K562 (cell line): ENCODE data around the gene TWSG1. TPM values are rescaled to one million over a fixed set of nuclear protein-coding genes. Genes with fewer than 3 reads are reported as not detected.

Experiments
- ATAC-seq: fragments of 200-7000 bp; cut with Tn5 transposase; 3 replicates; pipeline ENCODE4 v1.9.1; 2020; ENCODE audit warnings: moderate library complexity
- BruUV-seq: library from RNA; stranded (reverse); fragments of 400-500 nt; replicated peaks from 2 replicates; lab custom pipeline; 2021; lab: Mats Ljungman, UMichigan
- CTCF ChIA-PET: fragments of 300-600 bp; formaldehyde crosslinking; extraction: SDS; loops from one replicate; lab custom pipeline; 2021; ENCODE audit warnings: low intra/inter-chr PET ratio; lab: Yijun Ruan, JAX
- POLR2A ChIA-PET: fragments of 300-600, 350-650 bp; sonication (Branson Sonifier 250); formaldehyde crosslinking; extraction: SDS; loops from one replicate; lab custom pipeline; 2021; ENCODE audit warnings: antibody characterized with exemption, inconsistent platforms; lab: Yijun Ruan, JAX
- DNase-seq, 4 experiments: peaks; one replicate each; pipeline versions ENCODE4 v3.0.0 to v3.0.0-alpha.2; 2011 to 2018; ENCODE audit warnings: low spot score in 3 of 4, mixed read lengths in 3 of 4; ENCODE audit errors: extremely low read depth in 1 of 4
- FAIRE-seq: peaks from 2 replicates; lab custom pipeline; 2011; peaks lifted over from hg19 to GRCh38; lab: Jason Lieb, UNC
- H2AFZ ChIP-seq: 2 replicates; pipeline ENCODE4 v1.6.0; 2011; ENCODE audit warnings: low read depth, low read length, control low read depth, inconsistent platforms
- H3K27ac ChIP-seq: fragments of 200-600 bp; 3 replicates; pipeline ENCODE4 v1.8.0; 2011; ENCODE audit warnings: low read depth, mild to moderate bottlenecking, control low read depth, inconsistent platforms, low read length, moderate library complexity, mixed read lengths; ENCODE audit errors: extremely low read depth
- H3K27me3 ChIP-seq, 2 experiments: fragments of 300-600 bp in 1 of 2; 2 replicates in 1 of 2; 3 replicates in 1 of 2; pipeline versions ENCODE4 v1.6.0 to v1.8.0; 2011; ENCODE audit warnings: inconsistent platforms in 2 of 2, low read length in 2 of 2, mild to moderate bottlenecking in 1 of 2, mixed read lengths in 1 of 2, moderate library complexity in 1 of 2; ENCODE audit not compliant: control insufficient read depth in 2 of 2, insufficient read depth in 2 of 2
- H3K36me3 ChIP-seq: fragments of 300-600 bp; 3 replicates; pipeline ENCODE4 v1.8.0; 2011; ENCODE audit warnings: mild to moderate bottlenecking, low read length, inconsistent platforms; ENCODE audit not compliant: control insufficient read depth, insufficient read depth
- H3K4me1 ChIP-seq, 2 experiments: fragments of 200-600 bp in 1 of 2; replicated peaks in 1 of 2; 2 replicates in 1 of 2; 3 replicates in 1 of 2; pipeline versions ENCODE4 v1.5.1 to v1.8.0; 2011; ENCODE audit warnings: inconsistent platforms in 2 of 2, low read length in 2 of 2, mild to moderate bottlenecking in 1 of 2, mixed read lengths in 1 of 2, moderate library complexity in 1 of 2; ENCODE audit not compliant: control insufficient read depth in 2 of 2, insufficient read depth in 2 of 2
- H3K4me2 ChIP-seq: 2 replicates; pipeline ENCODE4 v1.6.1; 2011; ENCODE audit warnings: low read length, control low read depth, inconsistent platforms, mixed read lengths; ENCODE audit not compliant: insufficient read depth
- H3K4me3 ChIP-seq: fragments of 200-600 bp; sonication (generic), shearing (Covaris generic); 2 replicates; pipeline ENCODE4 v1.5.1; 2016; ENCODE audit warnings: control low read depth, inconsistent platforms
- H3K79me2 ChIP-seq: fragments of 200-600 bp; 3 replicates; pipeline ENCODE4 v1.8.0; 2011; ENCODE audit warnings: low read length, inconsistent platforms; ENCODE audit not compliant: control insufficient read depth, insufficient read depth
- H3K9ac ChIP-seq, 2 experiments: 2 replicates each; pipeline versions ENCODE4 v1.6.0 to v1.6.1; 2011; ENCODE audit warnings: low read depth in 2 of 2, low read length in 2 of 2, control low read depth in 1 of 2, inconsistent platforms in 1 of 2, mild to moderate bottlenecking in 1 of 2, mixed read lengths in 1 of 2; ENCODE audit not compliant: insufficient read depth in 1 of 2
- H3K9me1 ChIP-seq: one replicate; pipeline ENCODE4 v1.6.0; 2011; ENCODE audit warnings: inconsistent platforms, mild to moderate bottlenecking, low read length, moderate library complexity; ENCODE audit not compliant: control insufficient read depth, insufficient read depth
- H3K9me3 ChIP-seq: replicated peaks from 2 replicates; pipeline ENCODE4 v1.5.1; 2011; ENCODE audit warnings: low read depth, low read length, inconsistent platforms; ENCODE audit not compliant: control insufficient read depth, insufficient read depth
- H4K20me1 ChIP-seq: replicated peaks from 2 replicates; pipeline ENCODE4 v1.6.1; 2011; ENCODE audit warnings: low read length, inconsistent platforms, mixed read lengths; ENCODE audit not compliant: control insufficient read depth, insufficient read depth
- CBFB ChIP-seq: sonication (generic); formaldehyde crosslinking; IDR thresholded peaks from 2 replicates; pipeline ENCODE4 v1.4.0; 2020; ENCODE audit warnings: mild to moderate bottlenecking, missing genetic modification reagents
- GABPB1 ChIP-seq: sonication (generic); formaldehyde crosslinking; IDR thresholded peaks from 2 replicates; pipeline ENCODE4 v1.8.0; 2022; ENCODE audit warnings: mild to moderate bottlenecking, missing genetic modification reagents
- KAT2B ChIP-seq: IDR thresholded peaks from one replicate; pipeline ENCODE4 v1.6.1; 2012; ENCODE audit warnings: low read depth, mild to moderate bottlenecking, control low read depth, inconsistent platforms, low read length, moderate library complexity
- KAT8 ChIP-seq: fragments of 450-650 bp; IDR thresholded peaks from 2 replicates; pipeline ENCODE4 v1.6.1; 2016; ENCODE audit warnings: low read depth, mild to moderate bottlenecking
- KDM4B ChIP-seq, 2 experiments: fragments of 450-650 bp in 1 of 2; sonication (generic) in 1 of 2; IDR thresholded peaks; 2 replicates each; pipeline ENCODE4 v1.6.1; 2016 to 2017; ENCODE audit warnings: borderline replicate concordance in 2 of 2, antibody characterized with exemption in 1 of 2, low read depth in 1 of 2, mild to moderate bottlenecking in 1 of 2
- MAFF ChIP-seq: IDR thresholded peaks from 2 replicates; pipeline ENCODE4 v1.6.1; 2012; ENCODE audit warnings: low read length, improper control_type of control experiment
- MAFG ChIP-seq: fragments of 450-650 bp; conservative IDR thresholded peaks from 2 replicates; pipeline ENCODE4 v1.6.1; 2016; ENCODE audit warnings: missing genetic modification characterization, missing compliant biosample characterization
- NFIC ChIP-seq: fragments of 450-650 bp; IDR thresholded peaks from 2 replicates; pipeline ENCODE4 v1.6.1; 2017; ENCODE audit warnings: mild to moderate bottlenecking, inconsistent platforms
- PHF20 ChIP-seq: fragments of 450-650 bp; IDR thresholded peaks from 2 replicates; pipeline ENCODE4 v1.6.1; 2018; ENCODE audit not compliant: partially characterized antibody
- POLR3A ChIP-seq: IDR thresholded peaks from 2 replicates; pipeline ENCODE4 v1.6.1; 2011; ENCODE audit warnings: borderline replicate concordance, mild to moderate bottlenecking, moderate library complexity; ENCODE audit not compliant: insufficient read length, insufficient read depth; ENCODE audit errors: extremely low read depth
- WGBS: fragments of 100-300 bp; shearing (Covaris generic); methylation state at CpG from one replicate; pipeline ENCODE4 v1.1.6; 2016; ENCODE audit warnings: low coverage, mixed read lengths; ENCODE audit not compliant: insufficient coverage; ENCODE audit errors: missing lambda C conversion rate; 5-methylcytosine and 5-hydroxymethylcytosine counted together
- in situ Hi-C: fragments of 300-500 bp; cut with MboI; formaldehyde crosslinking; loops from 4 replicates; pipeline ENCODE4 v1.15.0; 2018; ENCODE audit warnings: inconsistent platforms, mixed read lengths
- intact Hi-C: fragments of 100-400 bp; cut with micrococcal nuclease; formaldehyde crosslinking; loops from 2 replicates; pipeline ENCODE4 v1.14.2; 2022
- polyA plus RNA-seq, 8 experiments: library from polyadenylated mRNA; depleted of rRNA in 4 of 8; stranded (reverse) in 5 of 8; unstranded in 3 of 8; fragments of >200 nt; fragmentation: Nextera tagmentation in 2 of 8; fragmentation: Illumina TruSeq in 1 of 8; extraction: Ambion mirVana in 2 of 8; extraction: Trizol in 1 of 8; gene quantifications; 2 replicates each; pipeline versions ENCODE4 v1.2.1 to v1.2.3, GENCODE V29; 2011 to 2014; ENCODE audit warnings: inconsistent platforms in 1 of 8, missing spikeins in 1 of 8
- total RNA-seq, 7 experiments: library from RNA; depleted of rRNA in 6 of 7; stranded (reverse); fragments of >200 nt in 6 of 7; fragmentation: Illumina TruSeq in 2 of 7; extraction: Trizol in 2 of 7; gene quantifications; 2 replicates each; pipeline versions ENCODE4 v1.2.1 to v1.2.3, GENCODE V29; 2011 to 2021; ENCODE audit warnings: low replicate concordance in 1 of 7
- TF ChIP-seq, protein P1 (sequence below): fragments of 250-450 bp; sonication (Bioruptor Pico); IDR thresholded peaks from 2 replicates; pipeline ENCODE4 v1.5.0; 2021; ENCODE audit warnings: mild to moderate bottlenecking, borderline replicate concordance
- TF ChIP-seq, protein P2 (sequence below), 2 experiments: fragments of 450-650 bp; IDR thresholded peaks; 2 replicates each; pipeline ENCODE4 v1.6.1; 2016
- TF ChIP-seq, protein P3 (sequence below): sonication (generic); formaldehyde crosslinking; IDR thresholded peaks from 2 replicates; pipeline ENCODE4 v1.8.1; 2023; ENCODE audit warnings: mild to moderate bottlenecking, missing genetic modification reagents

The TWSG1 gene
- total and polyA plus RNA-seq, 9 of the 15 experiments (the other 6 are each of a cell fraction or from before 2014, with no cell fraction given), result 10.4 to 37.2 (median 25.1) TPM

DNA sequence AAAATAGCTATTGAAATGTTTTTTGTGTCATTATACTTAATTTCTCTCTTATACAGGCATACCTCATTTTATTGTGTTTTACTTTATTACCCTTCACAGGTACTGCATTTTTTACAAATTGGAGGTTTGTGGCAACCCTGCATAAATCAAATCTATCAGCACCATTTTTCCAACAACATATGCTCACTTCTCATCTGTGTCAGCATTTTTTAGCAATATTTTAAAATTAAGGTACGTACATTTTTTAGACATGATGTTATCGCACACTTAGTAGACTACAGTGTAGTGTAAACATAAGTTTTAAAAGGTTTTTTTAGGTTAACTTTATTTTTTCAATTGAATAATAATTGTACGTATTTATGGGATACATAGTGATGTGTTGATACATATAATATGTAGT, 110.0 kb downstream of the TWSG1 start (continued):
- TF ChIP-seq, protein P1, sequence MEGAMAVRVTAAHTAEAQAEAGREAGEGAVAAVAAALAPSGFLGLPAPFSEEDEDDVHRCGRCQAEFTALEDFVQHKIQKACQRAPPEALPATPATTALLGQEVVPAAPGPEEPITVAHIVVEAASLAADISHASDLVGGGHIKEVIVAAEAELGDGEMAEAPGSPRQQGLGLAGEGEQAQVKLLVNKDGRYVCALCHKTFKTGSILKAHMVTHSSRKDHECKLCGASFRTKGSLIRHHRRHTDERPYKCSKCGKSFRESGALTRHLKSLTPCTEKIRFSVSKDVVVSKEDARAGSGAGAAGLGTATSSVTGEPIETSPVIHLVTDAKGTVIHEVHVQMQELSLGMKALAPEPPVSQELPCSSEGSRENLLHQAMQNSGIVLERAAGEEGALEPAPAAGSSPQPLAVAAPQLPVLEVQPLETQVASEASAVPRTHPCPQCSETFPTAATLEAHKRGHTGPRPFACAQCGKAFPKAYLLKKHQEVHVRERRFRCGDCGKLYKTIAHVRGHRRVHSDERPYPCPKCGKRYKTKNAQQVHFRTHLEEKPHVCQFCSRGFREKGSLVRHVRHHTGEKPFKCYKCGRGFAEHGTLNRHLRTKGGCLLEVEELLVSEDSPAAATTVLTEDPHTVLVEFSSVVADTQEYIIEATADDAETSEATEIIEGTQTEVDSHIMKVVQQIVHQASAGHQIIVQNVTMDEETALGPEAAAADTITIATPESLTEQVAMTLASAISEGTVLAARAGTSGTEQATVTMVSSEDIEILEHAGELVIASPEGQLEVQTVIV, result no peak
- TF ChIP-seq MAFG (tag), result 0 out of 2 replicates have a peak, but pooled peaks have one; percentile 11
- TF ChIP-seq NFIC, result no peak
- 0 out of 2 replicates have a peak, but pooled peaks have one; percentile 38 for TF ChIP-seq MAFF
- no peak for TF ChIP-seq PHF20
- TF ChIP-seq, all 486 proteins: peak for 4

DNA sequence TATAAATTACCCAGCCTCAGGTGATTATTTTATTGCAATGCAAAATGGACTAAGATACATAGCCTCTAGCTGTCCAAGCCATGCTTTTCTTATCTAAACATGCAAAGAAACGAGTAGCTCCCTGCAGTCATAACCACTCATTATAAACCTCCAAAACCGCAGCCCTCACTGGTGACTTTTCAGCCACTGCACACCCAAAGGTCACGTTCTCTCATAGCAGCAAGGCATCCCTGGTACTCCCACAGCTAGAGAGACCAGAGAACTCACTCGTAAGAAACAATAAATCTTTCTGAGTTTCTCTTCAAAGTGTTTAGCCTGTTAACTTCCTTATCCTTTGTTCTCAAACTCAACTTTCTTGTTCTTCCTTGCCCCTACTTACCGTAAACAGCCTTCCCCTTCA, 112.3 kb downstream of the TWSG1 start:
- no peaks in the 10 kb centered on the region for H3K27me3 ChIP-seq
- no peaks in the 10 kb centered on the region for H3K36me3 ChIP-seq
- no peak overlapping the region for H3K27ac ChIP-seq
- DNase-seq (peak in 2 of 4 experiments; percentile 34 to 52), FAIRE-seq (peak; percentile 29), ATAC-seq (0 out of 3 replicates have a peak, but pooled peaks have one; percentile 18)
- no peak overlapping the region for H2AFZ ChIP-seq
- H3K4me3 ChIP-seq, result no peak overlapping the region
- peaks cover 4% of the 10 kb centered on the region; the same call in 1 of the 2 replicates for H3K9me3 ChIP-seq
- BruUV-seq, result no TSS peak
- H3K4me1 ChIP-seq, result peaks cover 0 to 8% of the 10 kb centered on the region in 2 experiments; a peak in 1 of 5 replicates
- intact Hi-C loops, result no loop called here
- in situ Hi-C loops, result no loop called here
- H3K4me2 ChIP-seq, result no peak overlapping the region
- ChIA-PET CTCF (no interaction called here), POLR2A (no interaction called here)
- H3K79me2 ChIP-seq, result no peaks in the 10 kb centered on the region
- no peaks in the 10 kb centered on the region for H3K9me1 ChIP-seq
- H3K9ac ChIP-seq, result no peak overlapping the region
- no peaks in the 10 kb centered on the region for H4K20me1 ChIP-seq
- 23% methylated on average over 5 of the region's 5 CpGs for WGBS
- TF ChIP-seq, protein P2, sequence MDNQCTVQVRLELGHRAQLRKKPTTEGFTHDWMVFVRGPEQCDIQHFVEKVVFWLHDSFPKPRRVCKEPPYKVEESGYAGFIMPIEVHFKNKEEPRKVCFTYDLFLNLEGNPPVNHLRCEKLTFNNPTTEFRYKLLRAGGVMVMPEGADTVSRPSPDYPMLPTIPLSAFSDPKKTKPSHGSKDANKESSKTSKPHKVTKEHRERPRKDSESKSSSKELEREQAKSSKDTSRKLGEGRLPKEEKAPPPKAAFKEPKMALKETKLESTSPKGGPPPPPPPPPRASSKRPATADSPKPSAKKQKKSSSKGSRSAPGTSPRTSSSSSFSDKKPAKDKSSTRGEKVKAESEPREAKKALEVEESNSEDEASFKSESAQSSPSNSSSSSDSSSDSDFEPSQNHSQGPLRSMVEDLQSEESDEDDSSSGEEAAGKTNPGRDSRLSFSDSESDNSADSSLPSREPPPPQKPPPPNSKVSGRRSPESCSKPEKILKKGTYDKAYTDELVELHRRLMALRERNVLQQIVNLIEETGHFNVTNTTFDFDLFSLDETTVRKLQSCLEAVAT (IDR thresholded peaks at IDR 0.05), result peak in 1 of 2 experiments; percentile 73; a peak in 1 of 4 replicates
- TF ChIP-seq CBFB (CRISPR knock-in tag) (peak; percentile 88), GABPB1 (CRISPR knock-in tag) (0 out of 2 replicates have a peak, but pooled peaks have one; percentile 21), KDM4B (IDR thresholded peaks at IDR 0.05; ENCODE audit: borderline replicate concordance in 2 of 2, low read depth in 1 of 2) (no peak), KAT2B (no peak), POLR3A (no peak), KAT8 (no peak)
- TF ChIP-seq, protein P3, sequence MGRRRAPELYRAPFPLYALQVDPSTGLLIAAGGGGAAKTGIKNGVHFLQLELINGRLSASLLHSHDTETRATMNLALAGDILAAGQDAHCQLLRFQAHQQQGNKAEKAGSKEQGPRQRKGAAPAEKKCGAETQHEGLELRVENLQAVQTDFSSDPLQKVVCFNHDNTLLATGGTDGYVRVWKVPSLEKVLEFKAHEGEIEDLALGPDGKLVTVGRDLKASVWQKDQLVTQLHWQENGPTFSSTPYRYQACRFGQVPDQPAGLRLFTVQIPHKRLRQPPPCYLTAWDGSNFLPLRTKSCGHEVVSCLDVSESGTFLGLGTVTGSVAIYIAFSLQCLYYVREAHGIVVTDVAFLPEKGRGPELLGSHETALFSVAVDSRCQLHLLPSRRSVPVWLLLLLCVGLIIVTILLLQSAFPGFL, result no peak
